ENCODE data around the gene TMEM181. TPM values are rescaled to one million over a fixed set of nuclear protein-coding genes. Genes with fewer than 3 reads are reported as not detected.

The TMEM181 gene
- polyA plus RNA-seq, 2 of the 4 experiments (the other 2 are of a cell fraction), result 11.6 to 21.1 TPM

DNA sequence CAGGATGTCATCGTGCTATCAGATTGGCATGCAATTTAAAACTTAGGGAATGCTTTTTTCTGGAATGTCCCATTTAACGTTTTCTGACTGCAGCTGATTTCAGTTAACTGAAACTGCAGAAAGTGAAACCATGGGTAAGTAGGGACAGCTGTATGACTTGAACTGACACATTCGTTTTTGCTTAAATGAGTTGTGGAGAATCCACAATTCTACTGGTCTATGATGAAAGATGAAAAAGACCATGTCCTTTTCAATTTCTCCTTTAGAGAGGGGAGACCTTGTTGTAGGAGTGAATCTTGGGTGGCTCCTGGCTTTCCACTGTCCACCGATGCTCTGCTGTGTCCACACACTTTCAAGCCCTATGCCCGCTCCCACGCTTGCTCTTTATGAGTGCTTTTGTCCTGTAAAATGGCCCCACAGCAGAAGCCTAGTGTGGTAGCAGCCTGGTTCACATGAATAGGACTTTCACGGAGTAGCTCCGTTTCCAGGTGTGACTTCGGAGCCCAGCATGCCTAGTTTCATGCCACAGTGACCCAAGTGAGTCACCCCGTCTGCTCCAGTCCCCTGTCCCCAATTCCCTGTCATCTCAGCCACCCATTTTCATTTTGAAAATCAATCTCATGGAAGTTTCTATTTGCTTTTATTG, 62.8 kb downstream of the TMEM181 start:
- Histone ChIP-seq H3K9me3 (no peaks in the 10 kb centered on the region), H3K4me2 (no peak overlapping the region), H3K4me3 (no peak overlapping the region), H3K27ac (no peak overlapping the region), H3K4me1 (no peaks in the 10 kb centered on the region)
- no peak for TF ChIP-seq CHD4 (IDR thresholded peaks at IDR 0.05; ENCODE audit: borderline replicate concordance)
- no peak for TF ChIP-seq POLR2AphosphoS2 (conservative IDR thresholded peaks at IDR 0.05; ENCODE audit: low read length)
- TF ChIP-seq EP300 (IDR thresholded peaks at IDR 0.05), result no peak
- TF ChIP-seq CBX2 (IDR thresholded peaks at IDR 0.05; ENCODE audit: borderline replicate concordance, low read depth), result no peak
- TF ChIP-seq, protein P1, sequence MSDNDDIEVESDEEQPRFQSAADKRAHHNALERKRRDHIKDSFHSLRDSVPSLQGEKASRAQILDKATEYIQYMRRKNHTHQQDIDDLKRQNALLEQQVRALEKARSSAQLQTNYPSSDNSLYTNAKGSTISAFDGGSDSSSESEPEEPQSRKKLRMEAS (IDR thresholded peaks at IDR 0.05), result no peak
- TF ChIP-seq, protein P2, sequence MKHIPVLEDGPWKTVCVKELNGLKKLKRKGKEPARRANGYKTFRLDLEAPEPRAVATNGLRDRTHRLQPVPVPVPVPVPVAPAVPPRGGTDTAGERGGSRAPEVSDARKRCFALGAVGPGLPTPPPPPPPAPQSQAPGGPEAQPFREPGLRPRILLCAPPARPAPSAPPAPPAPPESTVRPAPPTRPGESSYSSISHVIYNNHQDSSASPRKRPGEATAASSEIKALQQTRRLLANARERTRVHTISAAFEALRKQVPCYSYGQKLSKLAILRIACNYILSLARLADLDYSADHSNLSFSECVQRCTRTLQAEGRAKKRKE (CRISPR knock-in tag; IDR thresholded peaks at IDR 0.05; ENCODE audit: low read depth), result no peak
- TF ChIP-seq FOSB (CRISPR knock-in tag; IDR thresholded peaks at IDR 0.05), result no peak
- TF ChIP-seq HEYL (CRISPR knock-in tag; IDR thresholded peaks at IDR 0.05), result no peak
- no peak for TF ChIP-seq POLR2A (IDR thresholded peaks at IDR 0.05; ENCODE audit: low read length)
- TF ChIP-seq PHF8 (IDR thresholded peaks at IDR 0.05; ENCODE audit: borderline replicate concordance, low read depth), result no peak
- TF ChIP-seq CHD2 (IDR thresholded peaks at IDR 0.05; ENCODE audit: low read length, partially characterized antibody), result no peak
- TF ChIP-seq JUNB (IDR thresholded peaks at IDR 0.05), result no peak
- TF ChIP-seq CEBPB (IDR thresholded peaks at IDR 0.05), result no peak
- TF ChIP-seq MAZ (IDR thresholded peaks at IDR 0.05; ENCODE audit: borderline replicate concordance, low read depth, low read length), result no peak
- TF ChIP-seq HOXB13 (CRISPR knock-in tag; IDR thresholded peaks at IDR 0.05; ENCODE audit: low read depth), result no peak
- TF ChIP-seq FOSL2 (IDR thresholded peaks at IDR 0.05), result no peak
- TF ChIP-seq FOSL2 (CRISPR knock-in tag; IDR thresholded peaks at IDR 0.05), result no peak
- no peak for TF ChIP-seq SREBF2 (IDR thresholded peaks at IDR 0.05)
- TF ChIP-seq, protein P3, sequence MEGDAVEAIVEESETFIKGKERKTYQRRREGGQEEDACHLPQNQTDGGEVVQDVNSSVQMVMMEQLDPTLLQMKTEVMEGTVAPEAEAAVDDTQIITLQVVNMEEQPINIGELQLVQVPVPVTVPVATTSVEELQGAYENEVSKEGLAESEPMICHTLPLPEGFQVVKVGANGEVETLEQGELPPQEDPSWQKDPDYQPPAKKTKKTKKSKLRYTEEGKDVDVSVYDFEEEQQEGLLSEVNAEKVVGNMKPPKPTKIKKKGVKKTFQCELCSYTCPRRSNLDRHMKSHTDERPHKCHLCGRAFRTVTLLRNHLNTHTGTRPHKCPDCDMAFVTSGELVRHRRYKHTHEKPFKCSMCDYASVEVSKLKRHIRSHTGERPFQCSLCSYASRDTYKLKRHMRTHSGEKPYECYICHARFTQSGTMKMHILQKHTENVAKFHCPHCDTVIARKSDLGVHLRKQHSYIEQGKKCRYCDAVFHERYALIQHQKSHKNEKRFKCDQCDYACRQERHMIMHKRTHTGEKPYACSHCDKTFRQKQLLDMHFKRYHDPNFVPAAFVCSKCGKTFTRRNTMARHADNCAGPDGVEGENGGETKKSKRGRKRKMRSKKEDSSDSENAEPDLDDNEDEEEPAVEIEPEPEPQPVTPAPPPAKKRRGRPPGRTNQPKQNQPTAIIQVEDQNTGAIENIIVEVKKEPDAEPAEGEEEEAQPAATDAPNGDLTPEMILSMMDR (IDR thresholded peaks at IDR 0.05), result no peak
- TF ChIP-seq RNF2 (IDR thresholded peaks at IDR 0.05; ENCODE audit: borderline replicate concordance, low read depth), result no peak
- ATAC-seq (no peak), FAIRE-seq (no peak), DNase-seq (ENCODE audit: low read depth in 1 of 2, low spot score in 1 of 2) (no peak)
- WGBS (ENCODE audit: missing lambda C conversion rate), result 88% methylated on average over 10 of the region's 10 CpGs
- ChIA-PET POLR2A (no interaction called here), CTCF (interaction anchor here (1.2 kb wide), 1 partner anchor 22 kb away, joined by 3 read pairs; the partner anchor contains the start of gene DYNLT1)

DNA sequence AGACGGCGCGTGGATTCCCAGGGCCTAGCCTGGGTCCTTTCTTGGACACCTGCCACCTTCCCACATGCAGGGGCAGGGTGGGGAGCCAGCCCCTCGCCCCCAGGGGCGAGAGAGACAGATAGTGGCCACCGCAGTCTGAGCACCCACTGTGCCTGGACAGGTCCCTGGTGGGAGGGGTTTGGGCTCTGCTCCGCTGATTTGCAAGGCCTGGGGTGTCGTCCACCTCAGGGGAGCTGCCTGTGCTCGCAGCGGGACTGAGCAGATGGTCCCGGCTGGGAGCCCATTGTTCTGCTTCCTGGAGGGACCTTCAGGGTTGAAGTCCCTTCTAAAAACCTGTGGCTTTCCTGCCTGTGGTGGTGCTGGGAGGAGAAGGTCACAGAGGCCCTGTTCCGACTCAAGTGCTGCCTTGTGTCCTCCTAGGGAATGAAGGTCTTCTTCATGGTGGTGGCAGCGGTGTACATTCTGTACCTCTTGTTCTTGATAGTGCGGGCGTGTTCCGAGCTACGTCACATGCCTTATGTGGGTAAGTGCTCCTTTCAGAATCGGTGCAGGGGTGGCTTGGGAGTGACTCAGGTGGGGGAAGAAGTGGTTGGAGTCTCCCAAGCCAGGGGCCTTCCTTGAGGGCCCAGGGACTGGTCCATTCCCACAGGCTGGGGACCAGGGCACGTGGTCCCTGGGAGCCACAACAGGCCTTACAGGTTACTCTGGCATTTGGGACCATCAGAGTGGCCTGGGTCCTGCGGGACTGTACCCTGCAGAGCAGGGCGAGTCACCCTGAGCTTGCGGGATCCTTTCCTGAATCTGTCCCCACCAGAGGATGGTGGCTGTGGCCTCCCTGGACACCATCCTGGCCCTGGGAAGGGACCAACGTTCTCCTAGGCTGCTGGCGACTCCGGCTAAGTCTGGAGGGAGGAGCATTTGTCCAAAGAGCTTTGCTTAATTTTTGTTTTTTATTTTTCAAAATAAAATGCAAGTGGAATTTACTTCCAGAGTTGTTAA, 65.1 kb downstream of the TMEM181 start:
- ChIA-PET CTCF (interaction anchor here (0.8 kb wide), 1 partner anchor 19 kb away, joined by 3 read pairs; no protein-coding TSS in a partner anchor), POLR2A (no interaction called here)
- Histone ChIP-seq H3K4me1 (no peaks in the 10 kb centered on the region), H3K27ac (no peak overlapping the region), H3K4me2 (no peak overlapping the region), H3K4me3 (no peak overlapping the region), H3K9me3 (no peaks in the 10 kb centered on the region)
- DNase-seq (ENCODE audit: low read depth in 1 of 2, low spot score in 1 of 2) (no peak), ATAC-seq (no peak), FAIRE-seq (no peak)
- TF ChIP-seq NPAS2 (CRISPR knock-in tag; IDR thresholded peaks at IDR 0.05; ENCODE audit: borderline replicate concordance) (no peak), POLR2AphosphoS2 (conservative IDR thresholded peaks at IDR 0.05; ENCODE audit: low read length) (no peak)
- TF ChIP-seq, protein P2 (CRISPR knock-in tag; IDR thresholded peaks at IDR 0.05; ENCODE audit: low read depth), result no peak
- 91% methylated on average over 10 of the region's 25 CpGs for WGBS (ENCODE audit: missing lambda C conversion rate)
